HFFc6 (cell line): ENCODE data around the gene ARMC9. TPM values are rescaled to one million over a fixed set of nuclear protein-coding genes. Genes with fewer than 3 reads are reported as not detected.
A peak's percentile ranks its signal among the peaks of the same experiment; 100 is the strongest.
"Not testable (repeated sequence)": the region's sequence is repeated elsewhere in the genome, so short reads cannot be mapped to it uniquely, and the experiment has no call there.

Experiments used
- DNase-seq: peaks from one replicate; pipeline ENCODE4 v3.0.0-alpha.2; 2018
- H3K27ac Mint-ChIP-seq: 2 replicates; pipeline ENCODE4 v1.8.0; 2020; ENCODE audit warnings: mild to moderate bottlenecking, mixed read lengths
- H3K27me3 Mint-ChIP-seq: 2 replicates; pipeline ENCODE4 v1.8.0; 2021; ENCODE audit warnings: mild to moderate bottlenecking, moderate library complexity, mixed read lengths; ENCODE audit not compliant: insufficient read depth
- H3K36me3 Mint-ChIP-seq: 2 replicates; pipeline ENCODE4 v1.8.0; 2021; ENCODE audit warnings: low read depth, mixed read lengths
- H3K4me1 Mint-ChIP-seq: 2 replicates; pipeline ENCODE4 v1.8.0; 2020; ENCODE audit warnings: low read depth, mixed read lengths
- H3K4me3 Mint-ChIP-seq: 2 replicates; pipeline ENCODE4 v1.8.0; 2020; ENCODE audit warnings: mild to moderate bottlenecking, moderate library complexity, mixed read lengths
- H3K9me3 Mint-ChIP-seq: 2 replicates; pipeline ENCODE4 v1.8.0; 2020; ENCODE audit warnings: mild to moderate bottlenecking, mixed read lengths
- CTCF ChIP-seq: fragments of 200-600 bp; sonication (generic); IDR thresholded peaks from 2 replicates; pipeline ENCODE4 v1.5.0; 2021; ENCODE audit warnings: antibody characterized with exemption, mild to moderate bottlenecking
- total RNA-seq, 6 experiments: library from RNA; stranded (reverse); fragmentation: NEBNext Ultra II Directional; extraction: Animal tissue kit (Norgen Biotek cat#: 25700); gene quantifications; 2 replicates in 1 of 6; 3 replicates in 5 of 6; pipeline ENCODE4 v1.2.3, GENCODE V29; 2021

The ARMC9 gene
- total RNA-seq, 6 experiments from 2014 or later: 49.3 to 93.2 (median 55.7) TPM

GRCh38 chr2:231348173-231348572 is 149.7 kb downstream of the ARMC9 start:
- Mint-ChIP-seq H3K4me1 (peaks cover 23% of the 10 kb centered on the region), H3K36me3 (peaks cover 36% of the 10 kb centered on the region), H3K4me3 (no peak overlapping the region), H3K27ac (no peak overlapping the region), H3K9me3 (no peaks in the 10 kb centered on the region), H3K27me3 (peaks cover 2% of the 10 kb centered on the region)
- no peak for DNase-seq
- no peak for TF ChIP-seq CTCF

GRCh38 chr2:231348704-231349373 is 150.4 kb downstream of the ARMC9 start:
- Mint-ChIP-seq H3K4me1 (peaks cover 23% of the 10 kb centered on the region), H3K27ac (peak overlapping the region; percentile 39; the same call in 1 of the 2 replicates), H3K36me3 (peaks cover 36% of the 10 kb centered on the region), H3K9me3 (no peaks in the 10 kb centered on the region), H3K27me3 (peaks cover 2% of the 10 kb centered on the region), H3K4me3 (no peak overlapping the region; the same call in 1 of the 2 replicates)
- no peak for DNase-seq
- no peak for TF ChIP-seq CTCF

- H3K36me3 Mint-ChIP-seq: peaks cover 32% of the 10 kb centered on the region
- not testable (repeated sequence) for DNase-seq
Observed at GRCh38 chr2:231349374-231349735, 150.9 kb downstream of the ARMC9 start.

DNA sequence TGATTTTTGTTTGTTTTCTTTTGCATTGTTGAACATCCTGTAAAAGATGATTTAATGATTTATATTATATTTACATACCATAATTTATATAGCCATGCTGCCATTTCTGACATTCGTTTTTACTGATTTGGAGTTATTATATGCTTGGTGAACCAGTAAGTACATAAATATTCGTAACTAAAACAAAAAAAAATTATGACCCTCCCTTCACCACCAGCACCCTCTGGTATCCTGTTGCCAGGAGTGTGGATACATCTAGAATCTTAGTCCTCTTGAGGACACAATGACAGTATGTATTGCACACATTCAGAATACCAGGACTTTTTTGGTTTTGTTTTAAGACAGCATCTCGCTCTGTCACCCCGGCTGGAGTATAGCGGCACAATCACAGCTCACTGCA is 153.2 kb downstream of the ARMC9 start:
- no peaks in the 10 kb centered on the region for H3K9me3 Mint-ChIP-seq
- TF ChIP-seq CTCF: no peak
- peaks cover 28% of the 10 kb centered on the region for H3K36me3 Mint-ChIP-seq
- no peak overlapping the region for H3K27ac Mint-ChIP-seq
- peaks cover 23% of the 10 kb centered on the region for H3K4me1 Mint-ChIP-seq
- DNase-seq: no peak
- H3K4me3 Mint-ChIP-seq: no peak overlapping the region
- no peaks in the 10 kb centered on the region for H3K27me3 Mint-ChIP-seq

More at GRCh38 chr2:231349374-231349735, 150.9 kb downstream of the ARMC9 start:
- Mint-ChIP-seq H3K27ac (peak overlapping the region; percentile 39; the same call in 1 of the 2 replicates), H3K4me1 (peaks cover 23% of the 10 kb centered on the region)
- H3K4me3 Mint-ChIP-seq, H3K27me3 Mint-ChIP-seq, H3K9me3 Mint-ChIP-seq: not testable (repeated sequence)

GRCh38 chr2:231353469-231353868 is 155.0 kb downstream of the ARMC9 start:
- peaks cover 13% of the 10 kb centered on the region for H3K36me3 Mint-ChIP-seq
- H3K4me1 Mint-ChIP-seq: peaks cover 10% of the 10 kb centered on the region

More at GRCh38 chr2:231353469-231353868, 155.0 kb downstream of the ARMC9 start:
- no peaks in the 10 kb centered on the region for H3K9me3 Mint-ChIP-seq
- no peak for DNase-seq
- H3K27ac Mint-ChIP-seq: no peak overlapping the region
- H3K27me3 Mint-ChIP-seq: no peaks in the 10 kb centered on the region
- no peak for TF ChIP-seq CTCF
- no peak overlapping the region for H3K4me3 Mint-ChIP-seq
